Keratinocyte (primary cell): ENCODE measurements around the gene SCAI.

Experiments used
- CTCF ChIP-seq, 3 experiments: IDR thresholded peaks in 1 of 3; conservative IDR thresholded peaks in 1 of 3; optimal IDR thresholded peaks in 1 of 3; 2 replicates in 2 of 3; 3 replicates in 1 of 3; pipeline versions ENCODE3 to v1.5.1; 2011; ENCODE audit warnings: low read length in 3 of 3, mild to moderate bottlenecking in 3 of 3, moderate library complexity in 2 of 3, control low read depth in 1 of 3, inconsistent platforms in 1 of 3; ENCODE audit not compliant: insufficient read depth in 2 of 3; ENCODE audit errors: extremely low read depth in 1 of 3
- EZH2 ChIP-seq: IDR thresholded peaks from one replicate; pipeline ENCODE4 v1.6.1; 2012; ENCODE audit warnings: inconsistent platforms, mild to moderate bottlenecking, low read length, moderate library complexity

- TF ChIP-seq CTCF (optimal IDR thresholded peaks at IDR 0.05 in 1 of 3, IDR thresholded peaks at IDR 0.05 in 1 of 3, conservative IDR thresholded peaks at IDR 0.05 in 1 of 3; ENCODE audit: extremely low read depth in 1 of 3, insufficient read depth in 2 of 3, low read length in 3 of 3) (no peak), EZH2 (no peak)
Measured at GRCh38 chr9:125190361-125190801, 47.1 kb upstream of the SCAI start.
